Testis (tissue), 2 donors: Measurements from ENCODE around the gene AKIP1.

ENCODE experiments used
- CTCF ChIP-seq, 3 experiments: fragments of 450-650 bp in 2 of 3; fragments of 200-600 bp in 1 of 3; sonication (generic) in 1 of 3; IDR thresholded peaks; one replicate each; pipeline ENCODE4 v1.5.1; 2016 to 2019; ENCODE audit warnings: antibody characterized with exemption in 3 of 3, mild to moderate bottlenecking in 2 of 3, moderate library complexity in 1 of 3
- POLR2A ChIP-seq: fragments of 450-650 bp; IDR thresholded peaks from one replicate; pipeline ENCODE4 v1.6.1; 2017; ENCODE audit warnings: antibody characterized with exemption, mild to moderate bottlenecking, moderate library complexity

DNA sequence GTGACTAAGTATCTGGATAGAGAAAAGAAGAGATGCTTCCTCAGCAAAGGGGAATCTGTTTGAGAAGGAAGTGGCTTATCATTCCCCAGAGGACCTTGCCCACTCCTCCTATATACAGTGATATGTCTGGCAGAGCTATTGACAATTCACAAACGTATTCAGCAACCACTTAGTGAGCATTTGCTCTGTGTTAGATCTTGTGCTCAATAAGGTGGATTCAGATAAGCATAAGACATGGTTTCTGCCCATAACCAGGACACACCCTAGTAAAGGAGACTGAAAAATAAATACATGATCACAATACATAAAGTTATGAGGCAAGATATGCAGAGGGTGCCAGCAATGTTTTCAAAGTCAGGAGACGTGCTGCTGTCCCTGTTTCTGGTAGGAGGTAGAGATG, 51.9 kb downstream of the AKIP1 start:
- TF ChIP-seq CTCF (IDR thresholded peaks at IDR 0.05) (no peak), POLR2A (no peak)
